Measurements from ENCODE around the gene POU6F2.

- no peak for TF ChIP-seq NFE2L2 (IDR thresholded peaks at IDR 0.05; ENCODE audit: low read depth, low read length)
- no peak for TF ChIP-seq CTCF (conservative IDR thresholded peaks at IDR 0.05; ENCODE audit: low read depth, low read length)
- TF ChIP-seq RAD21 (IDR thresholded peaks at IDR 0.05; ENCODE audit: low read length): no peak
- TF ChIP-seq FOS (IDR thresholded peaks at IDR 0.05; ENCODE audit: low read depth, low read length): no peak
- TF ChIP-seq ELK1 (IDR thresholded peaks at IDR 0.05; ENCODE audit: borderline replicate concordance, low read depth, low read length): no peak
- TF ChIP-seq CEBPB (IDR thresholded peaks at IDR 0.05; ENCODE audit: low read depth, low read length): no peak
- no peak for TF ChIP-seq MAFK (IDR thresholded peaks at IDR 0.05; ENCODE audit: low read depth, low read length)
- TF ChIP-seq USF2 (IDR thresholded peaks at IDR 0.05; ENCODE audit: low read depth, low read length): no peak
- no peak for TF ChIP-seq POLR2A (IDR thresholded peaks at IDR 0.05; ENCODE audit: low read depth, low read length)
- no peak for TF ChIP-seq RCOR1 (IDR thresholded peaks at IDR 0.05; ENCODE audit: insufficient replicate concordance, low read length)
- TF ChIP-seq CHD1 (IDR thresholded peaks at IDR 0.05; ENCODE audit: low read depth, low read length): no peak
- TF ChIP-seq MAZ (IDR thresholded peaks at IDR 0.05; ENCODE audit: borderline replicate concordance, low read depth, low read length): no peak
- TF ChIP-seq RFX5 (IDR thresholded peaks at IDR 0.05; ENCODE audit: low read depth, low read length): no peak
These were observed 452.7 kb downstream of the POU6F2 start for GRCh38 chr7:39430441-39430840.

Data from IMR-90 (cell line).